PC-3 (cell line): ENCODE results near the gene MIAT.

Experiments
- CTCF ChIP-seq: fragments of 300-600 bp; sonication (generic); conservative IDR thresholded peaks from 2 replicates; pipeline ENCODE4 v1.5.1; 2017; ENCODE audit warnings: antibody characterized with exemption, low read depth, mild to moderate bottlenecking, low read length
- EZH2 ChIP-seq: fragments of 300-600 bp; sonication (generic); IDR thresholded peaks from one replicate; pipeline ENCODE4 v1.6.1; 2017; ENCODE audit warnings: antibody characterized with exemption, mild to moderate bottlenecking, low read length; ENCODE audit not compliant: unreplicated experiment

GRCh38 chr22:26658671-26659478 lies 1.5 kb downstream of the MIAT start:
- TF ChIP-seq CTCF (no peak), EZH2 (no peak)
